ENCODE measurements around the gene NFASC.

Gene NFASC

GRCh38 chr1:204974327-204974726 is 103.7 kb downstream of the NFASC start:
- peaks cover 7% of the 10 kb centered on the region for H3K36me3 ChIP-seq (ENCODE audit: control insufficient read depth, insufficient read depth, low read length)
- no peak overlapping the region for H3K27ac ChIP-seq (ENCODE audit: low read depth, low read length)
- H3K9ac ChIP-seq (ENCODE audit: low read length), result no peak overlapping the region

GRCh38 chr1:204975021-204975420 is 104.4 kb downstream of the NFASC start:
- Histone ChIP-seq H3K4me3 (ENCODE audit: low read length) (no peak overlapping the region), H3K4me1 (ENCODE audit: control insufficient read depth, insufficient read depth, low read length) (no peaks in the 10 kb centered on the region), H3K27ac (ENCODE audit: low read depth, low read length) (no peak overlapping the region), H3K9ac (ENCODE audit: low read length) (no peak overlapping the region), H3K36me3 (ENCODE audit: control insufficient read depth, insufficient read depth, low read length) (peaks cover 8% of the 10 kb centered on the region), H3K27me3 (ENCODE audit: control insufficient read depth, insufficient read depth, low read length) (no peaks in the 10 kb centered on the region)

More at GRCh38 chr1:204974327-204974726, 103.7 kb downstream of the NFASC start:
- Histone ChIP-seq H3K27me3 (ENCODE audit: control insufficient read depth, insufficient read depth, low read length) (no peaks in the 10 kb centered on the region), H3K4me3 (ENCODE audit: low read length) (no peak overlapping the region), H3K4me1 (ENCODE audit: control insufficient read depth, insufficient read depth, low read length) (no peaks in the 10 kb centered on the region)

GRCh38 chr1:204975568-204976235 is 105.0 kb downstream of the NFASC start:
- Histone ChIP-seq H3K4me3 (ENCODE audit: low read length) (no peak overlapping the region), H3K27ac (ENCODE audit: low read depth, low read length) (no peak overlapping the region), H3K36me3 (ENCODE audit: control insufficient read depth, insufficient read depth, low read length) (peaks cover 8% of the 10 kb centered on the region), H3K4me1 (ENCODE audit: control insufficient read depth, insufficient read depth, low read length) (no peaks in the 10 kb centered on the region), H3K27me3 (ENCODE audit: control insufficient read depth, insufficient read depth, low read length) (no peaks in the 10 kb centered on the region), H3K9ac (ENCODE audit: low read length) (no peak overlapping the region)

- no peak overlapping the region for H3K4me3 ChIP-seq (ENCODE audit: low read length)
- peaks cover 8% of the 10 kb centered on the region for H3K36me3 ChIP-seq (ENCODE audit: control insufficient read depth, insufficient read depth, low read length)
Measured at GRCh38 chr1:204976646-204977045, 106.0 kb downstream of the NFASC start.

GRCh38 chr1:204977318-204977717 is 106.7 kb downstream of the NFASC start:
- peaks cover 8% of the 10 kb centered on the region for H3K36me3 ChIP-seq (ENCODE audit: control insufficient read depth, insufficient read depth, low read length)
- H3K27me3 ChIP-seq (ENCODE audit: control insufficient read depth, insufficient read depth, low read length), result no peaks in the 10 kb centered on the region
- no peak overlapping the region for H3K27ac ChIP-seq (ENCODE audit: low read depth, low read length)
- H3K9ac ChIP-seq (ENCODE audit: low read length), result no peak overlapping the region
- no peak overlapping the region for H3K4me3 ChIP-seq (ENCODE audit: low read length)
- no peaks in the 10 kb centered on the region for H3K4me1 ChIP-seq (ENCODE audit: control insufficient read depth, insufficient read depth, low read length)

More at GRCh38 chr1:204976646-204977045, 106.0 kb downstream of the NFASC start:
- no peak overlapping the region for H3K9ac ChIP-seq (ENCODE audit: low read length)
- no peak overlapping the region for H3K27ac ChIP-seq (ENCODE audit: low read depth, low read length)
- no peaks in the 10 kb centered on the region for H3K4me1 ChIP-seq (ENCODE audit: control insufficient read depth, insufficient read depth, low read length)
- H3K27me3 ChIP-seq (ENCODE audit: control insufficient read depth, insufficient read depth, low read length), result no peaks in the 10 kb centered on the region

GRCh38 chr1:204978782-204979181 is 108.1 kb downstream of the NFASC start:
- peaks cover 8% of the 10 kb centered on the region for H3K36me3 ChIP-seq (ENCODE audit: control insufficient read depth, insufficient read depth, low read length)

GRCh38 chr1:204979306-204979705 is 108.6 kb downstream of the NFASC start:
- H3K27me3 ChIP-seq (ENCODE audit: control insufficient read depth, insufficient read depth, low read length), result no peaks in the 10 kb centered on the region
- no peak overlapping the region for H3K4me3 ChIP-seq (ENCODE audit: low read length)
- no peak overlapping the region for H3K9ac ChIP-seq (ENCODE audit: low read length)
- no peak overlapping the region for H3K27ac ChIP-seq (ENCODE audit: low read depth, low read length)
- H3K4me1 ChIP-seq (ENCODE audit: control insufficient read depth, insufficient read depth, low read length), result no peaks in the 10 kb centered on the region
- peaks cover 8% of the 10 kb centered on the region for H3K36me3 ChIP-seq (ENCODE audit: control insufficient read depth, insufficient read depth, low read length)

More at GRCh38 chr1:204978782-204979181, 108.1 kb downstream of the NFASC start:
- Histone ChIP-seq H3K27ac (ENCODE audit: low read depth, low read length) (no peak overlapping the region), H3K9ac (ENCODE audit: low read length) (no peak overlapping the region), H3K4me1 (ENCODE audit: control insufficient read depth, insufficient read depth, low read length) (no peaks in the 10 kb centered on the region), H3K27me3 (ENCODE audit: control insufficient read depth, insufficient read depth, low read length) (no peaks in the 10 kb centered on the region), H3K4me3 (ENCODE audit: low read length) (no peak overlapping the region)

GRCh38 chr1:204979891-204980649 is 109.4 kb downstream of the NFASC start:
- no peak overlapping the region for H3K4me3 ChIP-seq (ENCODE audit: low read length)
- H3K36me3 ChIP-seq (ENCODE audit: control insufficient read depth, insufficient read depth, low read length), result peaks cover 8% of the 10 kb centered on the region
- H3K4me1 ChIP-seq (ENCODE audit: control insufficient read depth, insufficient read depth, low read length), result no peaks in the 10 kb centered on the region
- no peaks in the 10 kb centered on the region for H3K27me3 ChIP-seq (ENCODE audit: control insufficient read depth, insufficient read depth, low read length)
- no peak overlapping the region for H3K27ac ChIP-seq (ENCODE audit: low read depth, low read length)
- H3K9ac ChIP-seq (ENCODE audit: low read length), result no peak overlapping the region

- Histone ChIP-seq H3K27ac (ENCODE audit: low read depth, low read length) (no peak overlapping the region), H3K4me3 (ENCODE audit: low read length) (no peak overlapping the region), H3K9ac (ENCODE audit: low read length) (no peak overlapping the region), H3K36me3 (ENCODE audit: control insufficient read depth, insufficient read depth, low read length) (peaks cover 8% of the 10 kb centered on the region), H3K4me1 (ENCODE audit: control insufficient read depth, insufficient read depth, low read length) (no peaks in the 10 kb centered on the region), H3K27me3 (ENCODE audit: control insufficient read depth, insufficient read depth, low read length) (no peaks in the 10 kb centered on the region)
Measured at GRCh38 chr1:204980840-204981405, 110.3 kb downstream of the NFASC start.

GRCh38 chr1:204983136-204983535 is 112.5 kb downstream of the NFASC start:
- H3K4me3 ChIP-seq (ENCODE audit: low read length), result no peak overlapping the region
- no peak overlapping the region for H3K9ac ChIP-seq (ENCODE audit: low read length)
- no peaks in the 10 kb centered on the region for H3K4me1 ChIP-seq (ENCODE audit: control insufficient read depth, insufficient read depth, low read length)
- peaks cover 7% of the 10 kb centered on the region for H3K36me3 ChIP-seq (ENCODE audit: control insufficient read depth, insufficient read depth, low read length)
- H3K27ac ChIP-seq (ENCODE audit: low read depth, low read length), result no peak overlapping the region
- H3K27me3 ChIP-seq (ENCODE audit: control insufficient read depth, insufficient read depth, low read length), result no peaks in the 10 kb centered on the region

- no peak overlapping the region for H3K27ac ChIP-seq (ENCODE audit: low read depth, low read length)
- H3K4me3 ChIP-seq (ENCODE audit: low read length), result no peak overlapping the region
- H3K27me3 ChIP-seq (ENCODE audit: control insufficient read depth, insufficient read depth, low read length), result no peaks in the 10 kb centered on the region
- no peaks in the 10 kb centered on the region for H3K4me1 ChIP-seq (ENCODE audit: control insufficient read depth, insufficient read depth, low read length)
- H3K9ac ChIP-seq (ENCODE audit: low read length), result no peak overlapping the region
- H3K36me3 ChIP-seq (ENCODE audit: control insufficient read depth, insufficient read depth, low read length), result peaks cover 7% of the 10 kb centered on the region
Measured at GRCh38 chr1:204983881-204984280, 113.2 kb downstream of the NFASC start.

- H3K4me3 ChIP-seq (ENCODE audit: low read length), result no peak overlapping the region
- no peaks in the 10 kb centered on the region for H3K27me3 ChIP-seq (ENCODE audit: control insufficient read depth, insufficient read depth, low read length)
- peaks cover 4% of the 10 kb centered on the region for H3K36me3 ChIP-seq (ENCODE audit: control insufficient read depth, insufficient read depth, low read length)
- no peak overlapping the region for H3K9ac ChIP-seq (ENCODE audit: low read length)
- no peaks in the 10 kb centered on the region for H3K4me1 ChIP-seq (ENCODE audit: control insufficient read depth, insufficient read depth, low read length)
- H3K27ac ChIP-seq (ENCODE audit: low read depth, low read length), result no peak overlapping the region
Measured at GRCh38 chr1:204984499-204984898, 113.8 kb downstream of the NFASC start.

All from rectal smooth muscle tissue (tissue), 1 donor.